ENCODE data around the gene TGFBR3L.

DNA sequence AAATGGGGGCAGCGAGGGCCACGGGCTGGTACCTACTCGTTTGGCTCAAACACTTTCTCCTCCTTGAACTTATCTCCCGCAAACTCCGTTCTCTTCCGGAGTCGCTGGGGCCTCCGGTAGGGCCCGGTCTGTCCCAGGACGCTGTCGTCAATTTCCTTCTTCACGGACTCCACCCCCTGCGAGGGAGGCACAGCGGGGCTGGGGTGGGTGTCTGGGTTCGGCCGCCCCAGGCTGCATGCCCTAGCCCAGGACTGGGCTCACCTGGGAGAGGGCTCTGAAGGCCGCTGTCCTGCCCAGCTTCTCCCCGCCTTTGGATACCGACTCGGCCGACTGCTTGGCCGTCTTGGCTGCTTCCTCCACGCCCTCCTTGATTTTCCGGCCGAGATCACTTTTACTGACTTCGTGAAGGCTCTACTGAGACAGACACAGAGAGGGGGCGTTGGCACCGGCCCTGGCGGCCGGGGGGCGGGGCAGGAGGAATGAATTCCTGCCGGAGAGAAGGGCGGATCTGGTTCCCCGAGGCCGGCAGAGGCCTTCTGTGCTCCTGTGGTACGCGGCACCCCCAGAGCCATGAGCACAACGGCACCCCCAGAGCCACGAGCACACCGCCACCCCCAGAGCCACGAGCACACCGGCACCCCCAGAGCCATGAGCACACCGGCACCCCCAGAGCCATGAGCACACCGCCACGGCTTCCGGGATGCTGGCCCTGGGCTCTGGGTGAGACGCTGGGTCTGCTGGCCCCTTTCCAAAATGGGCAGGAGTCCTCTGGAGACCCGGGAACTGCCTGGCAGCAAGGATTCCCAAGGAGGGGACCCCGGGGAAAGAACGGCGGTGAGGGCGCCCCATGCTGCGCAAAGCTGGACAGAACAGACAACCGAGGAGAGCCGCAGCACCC is 19.4 kb downstream of the TGFBR3L start:
- TF ChIP-seq CTCF (IDR thresholded peaks at IDR 0.05; ENCODE audit: extremely low read depth in 1 of 2, insufficient read depth in 1 of 2, low read depth in 1 of 2, low read length in 2 of 2) (no peak), POLR2AphosphoS5 (IDR thresholded peaks at IDR 0.05; ENCODE audit: insufficient read depth, low read depth, low read length) (no peak), POLR2A (IDR thresholded peaks at IDR 0.05; ENCODE audit: low read depth, low read length) (no peak)
